H1 (cell line): ENCODE measurements around the gene C1orf185. TPM values are rescaled to one million over a fixed set of nuclear protein-coding genes. Genes with fewer than 3 reads are reported as not detected.

Experiments
- CTCF ChIA-PET: fragments of 300-600 bp; sonication (Branson Sonifier 250); formaldehyde crosslinking; loops from one replicate; lab custom pipeline; 2021; ENCODE audit not compliant: partially characterized antibody; lab: Charles Lee
- POLR2A ChIA-PET: fragments of 300-600 bp; sonication (Branson Sonifier 250); formaldehyde crosslinking; loops from one replicate; lab custom pipeline; 2021; ENCODE audit warnings: inconsistent platforms; ENCODE audit not compliant: partially characterized antibody; lab: Charles Lee
- DNase-seq, 2 experiments: peaks; one replicate each; pipeline versions ENCODE4 v3.0.0 to v3.0.0-alpha.2; 2010 to 2022; ENCODE audit warnings: low spot score in 2 of 2, low read depth in 1 of 2, mixed read lengths in 1 of 2
- FAIRE-seq: peaks from 2 replicates; lab custom pipeline; 2011; peaks lifted over from hg19 to GRCh38; lab: Jason Lieb, UNC
- H2AFZ ChIP-seq: 2 replicates; pipeline ENCODE4 v1.8.1; 2012; ENCODE audit warnings: low read length, inconsistent platforms
- H2AK5ac ChIP-seq: 2 replicates; pipeline ENCODE4 v1.6.1; 2013; ENCODE audit warnings: low read depth, low read length
- H2BK120ac ChIP-seq: replicated peaks from 2 replicates; pipeline ENCODE3; 2013; ENCODE audit warnings: low read depth, low read length, inconsistent platforms
- H2BK12ac ChIP-seq: 2 replicates; pipeline ENCODE4 v1.6.1; 2013; ENCODE audit warnings: low read depth, low read length
- H2BK15ac ChIP-seq: 2 replicates; pipeline ENCODE4 v1.6.1; 2013; ENCODE audit warnings: low read length
- H2BK20ac ChIP-seq: 2 replicates; pipeline ENCODE4 v1.6.1; 2013; ENCODE audit warnings: low read length
- H2BK5ac ChIP-seq: 2 replicates; pipeline ENCODE4 v1.6.1; 2013; ENCODE audit warnings: low read depth, low read length
- H3K14ac ChIP-seq: 2 replicates; pipeline ENCODE4 v1.6.1; 2013; ENCODE audit warnings: inconsistent platforms; ENCODE audit not compliant: insufficient read length
- H3K18ac ChIP-seq: 2 replicates; pipeline ENCODE4 v1.6.1; 2013; ENCODE audit warnings: low read length; ENCODE audit errors: extremely low read depth
- H3K23ac ChIP-seq: 2 replicates; pipeline ENCODE4 v1.6.1; 2013; ENCODE audit warnings: inconsistent platforms; ENCODE audit not compliant: insufficient read length
- H3K23me2 ChIP-seq: 2 replicates; pipeline ENCODE4 v1.6.1; 2013; ENCODE audit warnings: low read depth, low read length
- H3K27ac ChIP-seq: 2 replicates; pipeline ENCODE4 v1.6.1; 2011; ENCODE audit warnings: low read depth, low read length, inconsistent platforms
- H3K27me3 ChIP-seq, 4 experiments: replicated peaks in 1 of 4; 1 replicate in 1 of 4; 2 replicates in 3 of 4; pipeline versions ENCODE4 v1.6.1 to v1.8.1; 2011 to 2013; ENCODE audit warnings: low read length in 3 of 4, mild to moderate bottlenecking in 3 of 4, inconsistent platforms in 2 of 4, mixed read lengths in 2 of 4, moderate library complexity in 1 of 4; ENCODE audit not compliant: control insufficient read depth in 3 of 4, insufficient read depth in 3 of 4; ENCODE audit errors: extremely low read depth in 1 of 4
- H3K36me3 ChIP-seq, 4 experiments: 2 replicates each; pipeline versions ENCODE4 v1.6.1 to v1.8.1; 2011 to 2013; ENCODE audit warnings: mild to moderate bottlenecking in 4 of 4, low read length in 3 of 4, moderate library complexity in 2 of 4, control low read depth in 1 of 4, inconsistent platforms in 1 of 4; ENCODE audit not compliant: insufficient read depth in 4 of 4, control insufficient read depth in 2 of 4
- H3K4ac ChIP-seq: replicated peaks from 2 replicates; pipeline ENCODE3; 2013; ENCODE audit warnings: low read length, low read depth, mixed read lengths, inconsistent platforms; ENCODE audit not compliant: insufficient read length
- H3K4me1 ChIP-seq, 4 experiments: replicated peaks in 1 of 4; 1 replicate in 1 of 4; 2 replicates in 3 of 4; pipeline versions ENCODE4 v1.6.1 to v1.8.1; 2011 to 2013; ENCODE audit warnings: low read length in 3 of 4, inconsistent platforms in 2 of 4, mixed read lengths in 1 of 4; ENCODE audit not compliant: insufficient read depth in 4 of 4, control insufficient read depth in 3 of 4
- H3K4me2 ChIP-seq, 2 experiments: 2 replicates each; pipeline versions ENCODE4 v1.6.1 to v1.8.1; 2011 to 2013; ENCODE audit warnings: low read depth in 2 of 2, low read length in 2 of 2, control low read depth in 1 of 2, inconsistent platforms in 1 of 2, mild to moderate bottlenecking in 1 of 2; ENCODE audit not compliant: insufficient read depth in 1 of 2
- H3K4me3 ChIP-seq, 4 experiments: fragments of 200-600, 300-600 bp in 1 of 4; sonication (generic), shearing (Covaris generic), sonication (Bioruptor Twin) in 1 of 4; 2 replicates each; pipeline versions ENCODE4 v1.5.1 to v1.8.1; 2011 to 2016; ENCODE audit warnings: low read length in 4 of 4, low read depth in 3 of 4, control low read depth in 2 of 4, inconsistent platforms in 2 of 4, mild to moderate bottlenecking in 2 of 4, mixed read lengths in 1 of 4, moderate library complexity in 1 of 4; ENCODE audit not compliant: insufficient read depth in 2 of 4; ENCODE audit errors: extremely low read depth in 1 of 4
- H3K56ac ChIP-seq: replicated peaks from 2 replicates; pipeline ENCODE3; 2013; ENCODE audit warnings: low read depth, mild to moderate bottlenecking, mixed read lengths, low read length, inconsistent platforms; ENCODE audit not compliant: insufficient read length
- H3K79me1 ChIP-seq: 2 replicates; pipeline ENCODE4 v1.6.1; 2013; ENCODE audit warnings: low read depth, low read length, control low read depth
- H3K79me2 ChIP-seq, 2 experiments: 2 replicates each; pipeline versions ENCODE4 v1.6.1 to v1.8.1; 2012 to 2013; ENCODE audit warnings: low read length in 2 of 2, mild to moderate bottlenecking in 2 of 2, inconsistent platforms in 1 of 2; ENCODE audit not compliant: insufficient read depth in 2 of 2, control insufficient read depth in 1 of 2
- H3K9ac ChIP-seq, 4 experiments: replicated peaks in 1 of 4; 1 replicate in 1 of 4; 2 replicates in 3 of 4; pipeline versions ENCODE4 v1.6.1 to v1.8.1; 2011 to 2013; ENCODE audit warnings: low read depth in 3 of 4, low read length in 3 of 4, control low read depth in 2 of 4, mild to moderate bottlenecking in 2 of 4, moderate library complexity in 2 of 4, inconsistent platforms in 1 of 4; ENCODE audit errors: extremely low read depth in 1 of 4
- H3K9me3 ChIP-seq, 2 experiments: 2 replicates each; pipeline versions ENCODE4 v1.6.1 to v1.8.1; 2012 to 2013; ENCODE audit warnings: mild to moderate bottlenecking in 2 of 2, moderate library complexity in 2 of 2, control low read depth in 1 of 2, inconsistent platforms in 1 of 2, low read depth in 1 of 2, low read length in 1 of 2, mixed read lengths in 1 of 2; ENCODE audit not compliant: insufficient read depth in 2 of 2
- H4K20me1 ChIP-seq, 2 experiments: replicated peaks in 1 of 2; 2 replicates each; pipeline versions ENCODE3 to v1.8.1; 2011 to 2013; ENCODE audit warnings: inconsistent platforms in 2 of 2, low read length in 2 of 2, mild to moderate bottlenecking in 1 of 2; ENCODE audit not compliant: insufficient read depth in 2 of 2, control insufficient read depth in 1 of 2
- H4K5ac ChIP-seq: 2 replicates; pipeline ENCODE4 v1.6.1; 2013; ENCODE audit warnings: low read length, low read depth, mixed read lengths, inconsistent platforms; ENCODE audit not compliant: insufficient read length
- H4K8ac ChIP-seq: 2 replicates; pipeline ENCODE4 v1.8.0; 2013; ENCODE audit warnings: mild to moderate bottlenecking, moderate library complexity, low read length, inconsistent platforms; ENCODE audit not compliant: insufficient read depth; ENCODE audit errors: extremely low read depth
- H4K91ac ChIP-seq: replicated peaks from 2 replicates; pipeline ENCODE3; 2013; ENCODE audit warnings: low read length, mixed read lengths, inconsistent platforms; ENCODE audit not compliant: insufficient read length
- ASH2L ChIP-seq: fragments of 200-600, 300-600 bp; sonication (generic); IDR thresholded peaks from one replicate; pipeline ENCODE4 v1.7.1; 2017; ENCODE audit warnings: low read length
- CBX8 ChIP-seq: fragments of 300-800, 300-1000 bp; sonication (generic); IDR thresholded peaks from 2 replicates; pipeline ENCODE4 v1.7.1; 2016; ENCODE audit warnings: low read depth, low read length, borderline replicate concordance
- CHD1 ChIP-seq: IDR thresholded peaks from 2 replicates; pipeline ENCODE4 v1.6.1; 2012; ENCODE audit warnings: low read depth, low read length, improper control_type of control experiment
- CHD2 ChIP-seq: IDR thresholded peaks from 2 replicates; pipeline ENCODE4 v1.6.1; 2012; ENCODE audit warnings: low read length, improper control_type of control experiment
- GABPA ChIP-seq: IDR thresholded peaks from 2 replicates; pipeline ENCODE4 v1.6.1; 2011; ENCODE audit warnings: mild to moderate bottlenecking, low read length, moderate library complexity, borderline replicate concordance; ENCODE audit not compliant: insufficient read depth
- HDAC6 ChIP-seq: IDR thresholded peaks from one replicate; pipeline ENCODE4 v1.7.1; 2012; ENCODE audit warnings: low read depth, mild to moderate bottlenecking, inconsistent platforms, low read length, moderate library complexity
- KDM5A ChIP-seq: fragments of 200-600 bp; IDR thresholded peaks from 2 replicates; pipeline ENCODE4 v1.7.1; 2012; ENCODE audit warnings: mild to moderate bottlenecking, low read length, inconsistent platforms, mixed read lengths
- POLR2A ChIP-seq, 2 experiments: IDR thresholded peaks; 1 replicate in 1 of 2; 2 replicates in 1 of 2; pipeline ENCODE4 v1.6.1; 2011; ENCODE audit warnings: low read depth in 2 of 2, low read length in 2 of 2, mild to moderate bottlenecking in 2 of 2; ENCODE audit errors: control extremely low read depth in 1 of 2
- SP2 ChIP-seq: IDR thresholded peaks from 2 replicates; pipeline ENCODE4 v1.6.1; 2012; ENCODE audit warnings: mild to moderate bottlenecking, low read length, inconsistent platforms
- TBP ChIP-seq: IDR thresholded peaks from 2 replicates; pipeline ENCODE4 v1.6.1; 2011; ENCODE audit warnings: low read depth, low read length, improper control_type of control experiment
- TCF12 ChIP-seq: IDR thresholded peaks from 2 replicates; pipeline ENCODE4 v1.6.1; 2011; ENCODE audit warnings: low read depth, mild to moderate bottlenecking, low read length
- ZNF274 ChIP-seq: IDR thresholded peaks from 2 replicates; pipeline ENCODE4 v1.7.0; 2012; ENCODE audit warnings: low read length, borderline replicate concordance; ENCODE audit errors: extremely low read depth
- WGBS, 2 experiments: shearing (Covaris generic) in 1 of 2; methylation state at CpG; one replicate each; pipeline versions ENCODE4 v1.1.6 to v1.1.7; 2013 to 2015; ENCODE audit warnings: low lambda C conversion rate in 2 of 2, mixed read lengths in 2 of 2, inconsistent platforms in 1 of 2, low coverage in 1 of 2, missing lambda C conversion rate in 1 of 2; ENCODE audit not compliant: insufficient replicate concordance in 2 of 2, insufficient coverage in 1 of 2, insufficient read length in 1 of 2; ENCODE audit errors: extremely low coverage in 1 of 2, missing lambda C conversion rate in 1 of 2; 5-methylcytosine and 5-hydroxymethylcytosine counted together
- long read RNA-seq, 2 experiments: library from RNA in 1 of 2; library from capped mRNA in 1 of 2; stranded (forward); transcript quantifications; one replicate each; pipeline ENCODE4 v2.0.0, GENCODE V29; 2021; ENCODE audit warnings: inconsistent platforms in 1 of 2
- polyA minus RNA-seq, 3 experiments: library from RNA; depleted of rRNA, polyadenylated mRNA; stranded (reverse); fragments of >200 nt; gene quantifications; 1 replicate in 2 of 3; 2 replicates in 1 of 3; pipeline ENCODE4 v1.2.3, GENCODE V29; 2011
- polyA plus RNA-seq, 7 experiments: library from polyadenylated mRNA; depleted of rRNA in 3 of 7; stranded (reverse) in 5 of 7; unstranded in 2 of 7; fragments of >200 nt in 5 of 7; fragments of 200-250 nt in 2 of 7; gene quantifications; 1 replicate in 5 of 7; 2 replicates in 1 of 7; 4 replicates in 1 of 7; pipeline versions ENCODE4 v1.2.1 to v1.2.3, GENCODE V29; 2011 to 2013; ENCODE audit warnings: missing spikeins in 2 of 7, mixed read lengths in 2 of 7
- total RNA-seq: library from RNA; stranded (reverse); fragmentation: NEBNext Ultra II Directional; extraction: Animal tissue kit (Norgen Biotek cat#: 25700); gene quantifications from 2 replicates; pipeline ENCODE4 v1.2.1, GENCODE V29; 2021
- TF ChIP-seq, protein P1 (sequence below): IDR thresholded peaks from 2 replicates; pipeline ENCODE4 v1.6.1; 2011; ENCODE audit warnings: low read length, improper control_type of control experiment

Gene C1orf185
- total RNA-seq = not detected in 2 replicates
- not detected in 2 replicates for polyA plus RNA-seq (2011; rRNA removed)
- not detected for polyA plus RNA-seq (2011; cell fraction: cytosol; rRNA removed)
- not detected for polyA plus RNA-seq (2011; cell fraction: nucleus; rRNA removed)
- polyA plus RNA-seq (2012, experiment 1 of 2) = not detected in 4 replicates
- not detected for polyA plus RNA-seq (2012, experiment 2 of 2)
- not detected for polyA plus RNA-seq (2013, experiment 1 of 2)
- not detected for polyA plus RNA-seq (2013, experiment 2 of 2)
- polyA minus RNA-seq (2011; rRNA and poly(A)+ RNA removed) = not detected in 2 replicates
- not detected for polyA minus RNA-seq (2011; cell fraction: cytosol; rRNA and poly(A)+ RNA removed)
- polyA minus RNA-seq (2011; cell fraction: nucleus; rRNA and poly(A)+ RNA removed) = not detected
- long read RNA-seq, experiment 1 = 0 reads
- long read RNA-seq, experiment 2 = 0 reads

DNA sequence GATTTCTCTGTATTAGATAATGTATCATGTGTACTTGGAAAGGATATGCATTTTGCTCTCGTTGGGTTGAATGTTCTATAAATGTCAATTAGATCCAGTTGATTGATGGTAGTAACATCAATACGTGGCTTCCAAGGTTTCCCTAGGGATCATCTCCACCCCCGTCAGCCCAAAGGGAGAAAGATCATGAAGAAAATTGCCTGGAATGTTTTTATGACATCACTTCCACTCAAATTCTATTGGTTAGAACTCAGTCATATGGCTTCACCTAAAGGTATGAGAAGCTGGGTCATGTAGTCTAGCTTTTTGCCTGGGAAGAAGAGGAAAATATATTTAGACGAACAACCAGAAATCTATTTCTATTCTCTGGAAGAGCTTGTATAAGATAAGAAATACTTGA lies at the start of gene C1orf185:
C1orf185 (plus strand) TSS at position 253 of the 400 bp plus-strand sequence; CDS start at position 259, 6 bp downstream.
- Histone ChIP-seq H3K18ac (no peak within 1 kb of the TSS), H2BK120ac (no peak within 1 kb of the TSS), H3K23me2 (no peaks in the 10 kb centered on the region), H3K4me1 (no peaks in the 10 kb centered on the region), H3K27me3 (no peaks in the 10 kb centered on the region), H3K4me3 (no peak within 1 kb of the TSS), H4K91ac (no peak within 1 kb of the TSS), H3K27ac (no peak within 1 kb of the TSS), H3K14ac (no peak within 1 kb of the TSS), H3K23ac (no peak within 1 kb of the TSS), H3K4me2 (no peak within 1 kb of the TSS), H2BK12ac (no peak within 1 kb of the TSS), H4K20me1 (no peaks in the 10 kb centered on the region), H3K79me2 (no peaks in the 10 kb centered on the region), H3K9ac (no peak within 1 kb of the TSS), H3K4ac (no peak within 1 kb of the TSS), H4K8ac (no peak within 1 kb of the TSS), H2AK5ac (no peak within 1 kb of the TSS), H2BK15ac (no peak within 1 kb of the TSS), H2AFZ (no peak within 1 kb of the TSS), H4K5ac (no peak within 1 kb of the TSS), H2BK5ac (no peak within 1 kb of the TSS), H3K9me3 (no peaks in the 10 kb centered on the region), H2BK20ac (no peak within 1 kb of the TSS), H3K36me3 (no peaks in the 10 kb centered on the region), H3K79me1 (no peaks in the 10 kb centered on the region), H3K56ac (no peak within 1 kb of the TSS)
- CTCF ChIA-PET = interaction anchor here (1.0 to 1.1 kb wide), 2 partner anchors 13 to 15 kb away, joined by 3 read pairs; no protein-coding TSS in a partner anchor
- POLR2A ChIA-PET = no interaction called here
- FAIRE-seq (no peak), DNase-seq (no peak)
- 90% methylated on average over 4 of the region's 4 CpGs; no CpG with 5 or more reads in 1 of the 2 experiments for WGBS, 2 experiments
- TF ChIP-seq TBP (no peak), CHD2 (no peak), HDAC6 (no peak), CHD1 (no peak), GABPA (no peak), SP2 (no peak), POLR2A (IDR thresholded peaks at IDR 0.05; ENCODE audit: control extremely low read depth in 1 of 2, low read depth in 2 of 2, low read length in 2 of 2) (no peak), CBX8 (no peak), TCF12 (no peak), ZNF274 (no peak), ASH2L (no peak), KDM5A (no peak)
- TF ChIP-seq, protein P1, sequence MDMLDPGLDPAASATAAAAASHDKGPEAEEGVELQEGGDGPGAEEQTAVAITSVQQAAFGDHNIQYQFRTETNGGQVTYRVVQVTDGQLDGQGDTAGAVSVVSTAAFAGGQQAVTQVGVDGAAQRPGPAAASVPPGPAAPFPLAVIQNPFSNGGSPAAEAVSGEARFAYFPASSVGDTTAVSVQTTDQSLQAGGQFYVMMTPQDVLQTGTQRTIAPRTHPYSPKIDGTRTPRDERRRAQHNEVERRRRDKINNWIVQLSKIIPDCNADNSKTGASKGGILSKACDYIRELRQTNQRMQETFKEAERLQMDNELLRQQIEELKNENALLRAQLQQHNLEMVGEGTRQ = no peak
